ENCODE data around the gene GLP1R.

GLP1R gene

DNA sequence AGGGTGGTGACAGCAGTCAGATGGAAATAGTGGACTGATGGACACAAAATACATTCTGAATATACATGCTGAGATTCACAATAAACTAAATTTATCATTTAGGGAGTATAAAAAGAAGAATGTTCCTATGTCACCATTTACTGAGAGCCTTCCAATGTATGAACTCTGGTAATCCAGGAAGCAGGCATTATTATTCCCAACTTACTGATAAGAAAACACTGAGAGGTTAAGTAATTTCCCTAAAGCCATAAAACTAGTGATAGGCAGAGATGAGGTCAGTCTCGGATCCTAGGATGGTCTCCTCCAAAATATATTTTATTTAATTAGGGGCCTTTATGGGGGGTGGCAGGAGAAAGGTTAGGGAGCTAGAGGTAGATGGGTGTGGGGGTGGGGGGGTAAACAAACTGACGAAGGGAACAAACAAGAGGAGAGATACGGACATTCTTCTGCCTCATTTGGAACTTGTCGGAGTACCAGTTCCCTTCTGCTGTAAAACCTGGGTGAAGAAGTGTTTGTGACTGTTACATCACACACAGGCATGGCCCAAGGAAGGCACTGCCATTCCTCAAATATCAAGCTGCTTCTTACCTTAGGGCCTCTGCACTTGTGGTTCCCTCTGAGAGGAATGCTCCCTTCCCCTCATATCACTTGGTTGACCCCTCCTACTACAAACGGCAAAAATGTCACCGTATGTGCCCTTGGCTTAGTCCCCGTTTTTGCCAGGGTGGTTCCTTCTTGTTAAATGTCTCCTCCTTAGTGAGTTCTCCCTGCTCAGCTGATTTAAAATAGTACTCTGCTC lies 59.7 kb downstream of the GLP1R start:
- Histone ChIP-seq H3K79me2 (ENCODE audit: control insufficient read depth, low read length) (no peaks in the 10 kb centered on the region), H3K36me3 (ENCODE audit: control insufficient read depth, low read length) (peaks cover 22% of the 10 kb centered on the region), H4K20me1 (ENCODE audit: control insufficient read depth, insufficient read depth, low read depth, low read length) (no peaks in the 10 kb centered on the region), H3K9me2 (replicated peaks; ENCODE audit: control insufficient read depth, low read length) (no peaks in the 10 kb centered on the region), H3F3A (ENCODE audit: control insufficient read depth, insufficient read depth) (no peaks in the 10 kb centered on the region), H3K27me3 (ENCODE audit: control insufficient read depth, low read length) (no peaks in the 10 kb centered on the region), H3K4me2 (ENCODE audit: low read length) (no peak overlapping the region), H3K27ac (ENCODE audit: low read depth, low read length) (no peak overlapping the region), H3K9me3 (ENCODE audit: control insufficient read depth, insufficient read depth, low read length) (no peaks in the 10 kb centered on the region), H3K4me1 (ENCODE audit: control insufficient read depth, low read length) (peaks cover under 1% of the 10 kb centered on the region), H3K4me3 (ENCODE audit: low read length) (no peak overlapping the region)
- TF ChIP-seq EZH2phosphoT487 (IDR thresholded peaks at IDR 0.05; ENCODE audit: borderline replicate concordance, low read length), result no peak
- TF ChIP-seq, protein P1, sequence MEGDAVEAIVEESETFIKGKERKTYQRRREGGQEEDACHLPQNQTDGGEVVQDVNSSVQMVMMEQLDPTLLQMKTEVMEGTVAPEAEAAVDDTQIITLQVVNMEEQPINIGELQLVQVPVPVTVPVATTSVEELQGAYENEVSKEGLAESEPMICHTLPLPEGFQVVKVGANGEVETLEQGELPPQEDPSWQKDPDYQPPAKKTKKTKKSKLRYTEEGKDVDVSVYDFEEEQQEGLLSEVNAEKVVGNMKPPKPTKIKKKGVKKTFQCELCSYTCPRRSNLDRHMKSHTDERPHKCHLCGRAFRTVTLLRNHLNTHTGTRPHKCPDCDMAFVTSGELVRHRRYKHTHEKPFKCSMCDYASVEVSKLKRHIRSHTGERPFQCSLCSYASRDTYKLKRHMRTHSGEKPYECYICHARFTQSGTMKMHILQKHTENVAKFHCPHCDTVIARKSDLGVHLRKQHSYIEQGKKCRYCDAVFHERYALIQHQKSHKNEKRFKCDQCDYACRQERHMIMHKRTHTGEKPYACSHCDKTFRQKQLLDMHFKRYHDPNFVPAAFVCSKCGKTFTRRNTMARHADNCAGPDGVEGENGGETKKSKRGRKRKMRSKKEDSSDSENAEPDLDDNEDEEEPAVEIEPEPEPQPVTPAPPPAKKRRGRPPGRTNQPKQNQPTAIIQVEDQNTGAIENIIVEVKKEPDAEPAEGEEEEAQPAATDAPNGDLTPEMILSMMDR (IDR thresholded peaks at IDR 0.05; ENCODE audit: low read depth, low read length, poor library complexity, severe bottlenecking), result no peak

DNA sequence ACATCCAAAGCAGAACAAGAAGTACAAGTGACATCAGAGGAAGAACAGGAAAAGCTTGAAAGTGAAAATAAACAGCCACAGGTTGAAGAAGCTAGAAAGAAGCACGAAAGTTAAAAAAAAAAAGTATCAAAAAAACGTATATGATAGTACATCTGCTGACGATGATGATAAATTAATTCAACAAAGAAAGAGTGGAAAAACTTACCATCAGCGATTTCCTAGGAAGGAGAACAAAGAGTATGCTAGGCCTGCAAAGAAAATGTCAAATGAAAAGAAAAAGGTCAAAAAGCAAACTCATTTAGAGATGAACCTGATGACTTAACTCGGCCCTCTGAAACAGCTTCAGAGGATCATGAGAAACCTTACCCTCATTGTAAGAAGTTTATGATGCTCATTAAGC lies 62.7 kb downstream of the GLP1R start:
- no peaks in the 10 kb centered on the region for H3F3A ChIP-seq (ENCODE audit: control insufficient read depth, insufficient read depth)
- no peak overlapping the region for H3K27ac ChIP-seq (ENCODE audit: low read depth, low read length)
- TF ChIP-seq, protein P1 (IDR thresholded peaks at IDR 0.05; ENCODE audit: low read depth, low read length, poor library complexity, severe bottlenecking), result no peak
- no peak for TF ChIP-seq EZH2phosphoT487 (IDR thresholded peaks at IDR 0.05; ENCODE audit: borderline replicate concordance, low read length)
- H3K79me2 ChIP-seq (ENCODE audit: control insufficient read depth, low read length), result peaks cover 6% of the 10 kb centered on the region; the same call in 1 of the 2 replicates
- H3K36me3 ChIP-seq (ENCODE audit: control insufficient read depth, low read length), result peaks cover 20% of the 10 kb centered on the region
- no peak overlapping the region for H3K4me3 ChIP-seq (ENCODE audit: low read length)
- no peak overlapping the region for H3K4me2 ChIP-seq (ENCODE audit: low read length)
- peaks cover 3% of the 10 kb centered on the region for H3K9me3 ChIP-seq (ENCODE audit: control insufficient read depth, insufficient read depth, low read length)
- H3K27me3 ChIP-seq (ENCODE audit: control insufficient read depth, low read length), result no peaks in the 10 kb centered on the region
- no peaks in the 10 kb centered on the region for H3K9me2 ChIP-seq (replicated peaks; ENCODE audit: control insufficient read depth, low read length)
- no peaks in the 10 kb centered on the region for H4K20me1 ChIP-seq (ENCODE audit: control insufficient read depth, insufficient read depth, low read depth, low read length)
- peaks cover 18% of the 10 kb centered on the region for H3K4me1 ChIP-seq (ENCODE audit: control insufficient read depth, low read length)

DNA sequence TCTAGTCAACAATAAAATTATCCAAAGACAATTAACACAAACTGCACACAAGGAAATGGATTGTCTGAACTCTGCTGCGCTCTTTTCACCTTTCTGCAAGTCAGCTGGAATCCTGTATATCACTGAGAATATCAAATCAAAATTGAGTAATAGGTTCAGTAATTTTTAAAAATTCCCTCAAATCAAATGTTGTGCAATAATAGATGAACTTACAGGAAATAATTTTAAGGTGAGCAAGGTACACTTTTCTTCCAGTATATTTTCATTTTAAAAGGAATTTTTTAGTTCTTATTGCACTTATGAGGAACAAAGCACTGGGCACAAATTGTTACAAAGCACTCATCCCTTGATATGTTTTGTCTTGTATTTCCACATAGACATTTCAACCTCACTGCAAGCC lies 65.2 kb downstream of the GLP1R start:
- Histone ChIP-seq H3K36me3 (ENCODE audit: control insufficient read depth, low read length) (peaks cover 17% of the 10 kb centered on the region), H4K20me1 (ENCODE audit: control insufficient read depth, insufficient read depth, low read depth, low read length) (no peaks in the 10 kb centered on the region), H3K79me2 (ENCODE audit: control insufficient read depth, low read length) (peaks cover 6% of the 10 kb centered on the region; the same call in 1 of the 2 replicates), H3K4me1 (ENCODE audit: control insufficient read depth, low read length) (peaks cover 18% of the 10 kb centered on the region), H3K27me3 (ENCODE audit: control insufficient read depth, low read length) (no peaks in the 10 kb centered on the region), H3K4me2 (ENCODE audit: low read length) (peak overlapping the region; percentile 64), H3K9me3 (ENCODE audit: control insufficient read depth, insufficient read depth, low read length) (peaks cover 3% of the 10 kb centered on the region), H3K4me3 (ENCODE audit: low read length) (peak overlapping the region; percentile 73), H3K9me2 (replicated peaks; ENCODE audit: control insufficient read depth, low read length) (no peaks in the 10 kb centered on the region), H3F3A (ENCODE audit: control insufficient read depth, insufficient read depth) (no peaks in the 10 kb centered on the region), H3K27ac (ENCODE audit: low read depth, low read length) (no peak overlapping the region)
- TF ChIP-seq, protein P1 (IDR thresholded peaks at IDR 0.05; ENCODE audit: low read depth, low read length, poor library complexity, severe bottlenecking), result no peak
- no peak for TF ChIP-seq EZH2phosphoT487 (IDR thresholded peaks at IDR 0.05; ENCODE audit: borderline replicate concordance, low read length)
